Measurements from ENCODE around the gene SGK1.
"Not testable (repeated sequence)": the region's sequence is repeated elsewhere in the genome, so short reads cannot be mapped to it uniquely, and the experiment has no call there.

SGK1 gene

DNA sequence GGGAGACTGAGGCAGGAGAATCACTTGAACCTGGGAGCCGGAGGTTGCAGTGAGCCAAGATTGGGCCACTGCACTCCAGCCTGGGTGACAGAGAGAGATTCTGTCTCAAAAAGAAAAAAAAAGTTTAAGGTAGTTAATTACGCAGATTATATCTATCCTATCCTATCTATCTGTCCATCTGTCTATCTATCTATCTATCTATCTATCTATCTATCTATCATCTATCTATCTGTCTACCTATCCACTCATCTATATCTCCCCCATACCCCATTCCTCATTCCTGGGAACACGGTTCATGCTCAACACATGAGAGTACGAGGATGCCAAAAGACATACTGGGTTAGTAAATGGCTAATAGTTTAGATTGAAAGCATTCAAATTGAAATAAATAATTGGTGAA lies 8.3 kb upstream of the SGK1 start:
- not testable (repeated sequence) for DNase-seq

DNA sequence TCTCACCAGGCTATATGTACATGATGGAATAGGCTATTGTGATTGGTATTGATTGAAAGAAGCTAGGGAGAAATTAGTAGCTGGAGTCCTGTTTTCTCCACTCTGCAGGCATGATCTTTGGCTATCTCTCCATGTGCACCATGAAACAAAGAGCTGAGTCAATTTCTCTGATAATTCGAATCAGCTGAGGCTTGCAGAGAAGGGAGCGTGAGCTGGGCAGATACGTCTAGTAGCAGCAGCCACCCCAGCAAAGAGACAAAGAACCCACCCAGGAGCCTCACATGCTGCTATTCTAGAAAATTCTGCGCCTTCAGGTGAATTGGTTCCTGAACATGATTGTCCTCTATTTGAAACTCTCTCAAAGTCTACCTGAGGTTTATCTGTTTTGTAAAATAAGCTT lies 6.9 kb upstream of the SGK1 start:
- DNase-seq: no peak

GRCh38 chr6:134324141-134324540 lies 6.2 kb upstream of the SGK1 start:
- no peak for DNase-seq

DNA sequence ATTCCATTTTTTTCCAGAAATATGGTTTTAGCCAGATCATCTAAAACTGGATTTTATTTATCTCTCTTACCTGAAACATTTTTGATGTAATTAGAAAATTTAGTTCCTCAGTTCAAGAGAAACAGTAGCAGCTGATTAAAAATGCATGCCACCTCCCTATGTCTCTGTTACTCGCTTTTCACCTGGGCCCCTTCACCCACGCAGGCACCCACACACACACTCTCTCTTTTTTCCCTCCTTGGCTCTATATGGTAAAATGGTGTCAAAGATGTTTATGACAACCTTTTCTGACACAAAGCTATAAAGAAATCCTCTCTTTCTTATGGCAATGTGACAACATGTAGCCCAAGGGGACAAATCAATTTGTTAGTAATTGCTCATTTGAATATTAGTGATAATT lies 5.8 kb upstream of the SGK1 start:
- no peak for DNase-seq

DNA sequence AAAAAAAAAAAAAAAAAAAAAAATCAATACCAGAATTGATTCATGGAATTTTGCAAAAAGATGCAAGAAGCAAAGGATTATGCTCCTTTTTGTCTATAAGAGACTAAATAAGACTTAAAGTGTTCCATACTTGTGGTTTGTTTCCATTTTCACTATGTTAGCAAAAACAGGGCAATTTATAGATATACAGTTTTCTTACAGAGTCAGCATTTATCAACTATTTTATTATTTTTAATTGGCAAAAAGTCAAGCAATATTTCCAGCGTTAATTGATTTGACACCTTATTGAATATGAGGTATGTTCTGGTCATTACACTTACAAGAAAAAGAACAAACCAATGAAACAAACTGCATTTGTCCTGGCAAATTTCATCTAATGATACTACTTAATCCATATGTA lies 5.4 kb upstream of the SGK1 start:
- no peak for DNase-seq

DNA sequence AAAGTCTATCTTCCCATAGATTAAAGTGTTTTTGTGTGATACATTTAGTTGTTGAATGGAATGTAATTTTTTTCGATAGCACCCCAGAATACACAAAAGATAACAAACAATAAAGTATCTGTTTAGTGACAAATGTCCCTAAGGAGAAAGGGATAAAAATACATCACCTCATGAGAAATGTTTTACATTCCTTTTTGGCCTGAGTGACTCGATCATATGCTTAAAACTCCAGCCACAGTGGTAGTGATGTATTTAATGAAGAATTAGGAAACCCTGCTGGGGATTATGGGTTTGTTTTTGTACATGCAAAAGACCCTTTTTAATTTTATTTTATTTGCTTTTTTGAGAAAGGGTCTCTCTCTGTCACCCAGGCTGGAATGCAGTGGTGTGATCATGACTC lies 4.3 kb upstream of the SGK1 start:
- no peak for DNase-seq

DNA sequence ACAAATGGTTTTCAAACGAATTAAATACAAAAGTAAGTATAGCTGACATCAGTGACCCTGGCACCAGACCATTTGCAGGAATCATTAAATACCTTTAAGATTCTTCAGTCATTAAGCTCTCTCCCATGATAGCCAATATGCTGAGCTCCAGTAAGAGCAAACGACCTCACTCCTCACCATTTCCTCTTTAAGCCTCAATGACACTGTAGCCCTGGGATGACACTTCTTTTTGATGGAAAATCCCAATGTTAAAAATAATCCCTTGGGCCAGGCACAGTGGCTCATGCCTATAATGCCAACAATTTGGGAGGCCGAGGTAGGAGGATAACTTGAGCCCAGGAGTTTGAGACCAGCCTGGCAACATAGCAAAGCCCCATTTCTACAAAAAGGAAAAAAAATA lies 3.3 kb upstream of the SGK1 start:
- no peak for DNase-seq

GRCh38 chr6:134319686-134320085 lies 1.8 kb upstream of the SGK1 start:
- not testable (repeated sequence) for DNase-seq

GRCh38 chr6:134318974-134319281 lies 1.0 kb upstream of the SGK1 start:
- no peak for DNase-seq

DNA sequence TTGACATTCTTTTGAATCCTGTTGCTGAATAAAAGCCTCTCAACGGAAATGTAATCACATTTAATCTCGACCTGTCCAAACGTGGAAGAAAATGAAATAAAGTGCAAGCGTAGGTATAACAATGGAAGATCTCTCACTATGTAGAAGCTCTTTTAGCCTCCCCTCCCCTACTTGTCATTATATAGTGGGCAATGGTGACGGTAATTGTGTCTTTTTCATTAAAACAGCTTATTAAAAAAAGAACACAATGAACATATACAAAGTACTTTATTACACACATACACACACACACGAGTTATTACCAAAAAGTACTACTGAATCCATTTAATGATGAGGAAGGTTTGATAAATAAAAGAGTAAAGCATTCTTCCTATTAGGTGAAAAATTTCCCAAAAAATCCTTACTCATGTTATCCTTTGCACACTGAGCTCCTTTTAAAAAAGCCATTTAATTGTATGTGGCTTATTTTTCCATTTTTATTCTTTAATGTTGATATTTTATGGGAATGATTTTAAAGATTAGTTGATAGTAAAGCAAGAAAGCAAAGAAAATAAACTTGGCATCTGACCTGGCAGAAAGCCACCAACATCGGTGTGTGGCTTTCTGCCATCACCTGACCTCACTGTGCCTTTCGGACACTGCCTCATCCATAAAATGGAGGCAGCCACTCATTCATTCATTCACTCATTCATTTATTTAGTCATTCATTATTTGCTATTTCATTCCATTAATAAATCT lies 493 bp upstream of the SGK1 start:
- no peak for DNase-seq

- peak in 1 of 2 experiments; percentile 28 for DNase-seq
Observed at GRCh38 chr6:134316733-134317431, 1.0 kb downstream of the SGK1 start.

DNA sequence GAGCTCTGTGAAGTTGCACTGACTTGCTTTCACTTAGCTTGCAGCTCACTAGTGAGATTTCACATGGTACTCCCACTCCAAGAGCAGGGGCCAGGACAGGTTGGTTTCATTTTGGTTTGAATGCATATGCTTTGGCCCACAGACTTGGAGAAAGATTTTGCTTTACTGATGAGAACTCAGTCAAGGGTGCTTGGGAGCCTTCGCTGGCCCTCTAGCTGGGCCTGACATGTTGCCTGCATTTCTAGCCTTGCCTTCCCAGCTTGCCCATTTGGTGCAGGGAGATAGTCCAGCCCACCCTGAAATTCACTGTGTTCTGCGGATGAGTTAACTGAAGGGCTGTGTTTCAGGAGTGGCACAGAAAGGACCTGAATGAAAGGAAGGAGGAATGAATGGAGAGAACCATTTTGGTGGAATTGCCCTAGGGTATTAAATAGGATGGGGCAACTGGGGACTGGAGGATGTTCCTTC lies 1.9 kb downstream of the SGK1 start:
- DNase-seq: peak in 1 of 2 experiments; percentile 47

DNA sequence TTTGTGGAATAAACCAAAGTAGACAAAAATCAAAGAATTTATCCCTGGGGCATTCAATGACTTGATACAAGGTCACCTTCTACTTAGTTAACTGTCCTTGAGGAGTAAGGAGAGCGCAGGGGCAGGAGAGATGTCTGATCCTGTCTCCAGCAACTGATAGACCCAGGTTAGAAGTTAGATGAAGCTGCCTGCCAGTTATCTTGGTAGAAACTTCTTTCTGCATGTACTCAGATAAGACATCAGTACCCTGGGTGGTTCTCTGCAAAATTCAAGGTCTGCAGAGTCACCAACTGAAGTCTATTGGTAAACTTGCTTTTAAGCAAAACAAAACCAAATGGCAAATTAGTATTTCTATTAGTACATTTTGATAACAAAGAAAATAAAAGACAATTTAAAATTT lies 2.7 kb downstream of the SGK1 start:
- DNase-seq: no peak

GRCh38 chr6:134314006-134314821 lies 3.7 kb downstream of the SGK1 start:
- no peak for DNase-seq

- DNase-seq: no peak
Observed at GRCh38 chr6:134312038-134312660, 5.8 kb downstream of the SGK1 start.

DNA sequence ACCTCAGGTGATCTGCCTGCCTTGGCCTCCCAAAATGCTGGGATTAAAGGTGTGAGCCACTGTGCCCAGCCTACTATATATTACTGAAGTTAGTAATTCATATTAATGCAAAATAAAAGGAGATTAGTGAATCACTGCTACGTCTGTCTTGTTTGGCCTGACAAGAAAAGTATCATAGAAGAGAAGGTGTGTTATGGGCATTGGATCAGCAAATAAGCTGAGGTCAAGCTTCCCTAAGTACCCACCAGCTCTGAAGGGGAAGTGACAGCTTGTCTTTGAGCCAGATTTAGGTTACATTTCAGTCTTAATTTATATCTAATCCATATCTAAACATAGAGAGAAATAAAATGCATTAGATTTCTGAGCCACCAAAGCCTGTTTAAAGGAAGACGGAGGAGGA lies 7.1 kb downstream of the SGK1 start:
- DNase-seq: no peak

DNA sequence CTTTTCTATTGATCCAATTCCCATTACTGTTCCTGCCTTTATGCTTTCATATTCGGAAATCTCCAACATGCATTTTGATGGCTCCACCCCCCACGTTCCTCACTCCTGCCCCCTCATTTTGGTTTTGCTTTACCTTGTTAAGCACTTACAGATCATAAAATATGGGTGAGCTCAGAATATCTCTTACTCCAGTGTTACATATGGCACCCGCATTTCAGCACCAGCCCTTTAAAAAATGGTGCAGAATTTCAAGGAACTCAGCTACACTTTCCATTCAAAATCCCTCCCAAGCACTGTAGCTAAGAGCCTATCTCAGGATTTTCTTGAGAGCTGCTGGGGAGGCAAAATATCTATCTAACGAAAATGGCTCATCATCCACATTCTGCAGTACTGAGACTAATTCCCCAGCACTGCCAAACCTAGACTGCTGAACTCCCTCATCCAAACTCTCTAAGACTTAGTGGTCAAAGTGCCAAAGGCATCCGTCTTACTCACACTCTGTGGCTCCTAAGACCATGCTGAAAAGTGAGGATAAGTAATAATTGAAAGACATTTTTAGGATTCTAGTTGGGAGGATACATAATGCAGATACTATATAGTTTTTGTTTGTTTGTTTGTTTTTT lies 7.8 kb downstream of the SGK1 start:
- no peak for DNase-seq

DNA sequence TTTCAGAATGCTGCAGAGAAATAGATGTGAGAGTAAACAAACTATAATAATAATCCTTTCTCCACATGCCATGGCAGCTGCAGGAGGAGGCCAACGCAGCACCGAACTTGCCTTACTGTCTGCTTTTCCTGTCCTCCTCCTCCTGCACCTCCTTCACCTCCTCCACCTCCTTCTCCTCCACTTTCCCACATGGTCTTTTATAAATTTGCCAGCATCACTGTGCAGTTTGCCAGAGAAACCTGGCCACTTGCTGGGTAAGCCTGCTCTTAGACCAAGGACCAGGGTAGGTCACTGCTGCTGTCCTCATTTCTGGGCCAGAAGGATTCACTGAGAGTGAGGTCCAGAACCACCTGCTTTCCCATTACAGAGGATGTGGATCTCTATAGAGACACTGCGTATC lies 8.7 kb downstream of the SGK1 start:
- DNase-seq: peak; percentile 71 to 87

GRCh38 chr6:134308800-134309199 lies 9.1 kb downstream of the SGK1 start:
- DNase-seq: peak in 1 of 2 experiments; percentile 39

DNA sequence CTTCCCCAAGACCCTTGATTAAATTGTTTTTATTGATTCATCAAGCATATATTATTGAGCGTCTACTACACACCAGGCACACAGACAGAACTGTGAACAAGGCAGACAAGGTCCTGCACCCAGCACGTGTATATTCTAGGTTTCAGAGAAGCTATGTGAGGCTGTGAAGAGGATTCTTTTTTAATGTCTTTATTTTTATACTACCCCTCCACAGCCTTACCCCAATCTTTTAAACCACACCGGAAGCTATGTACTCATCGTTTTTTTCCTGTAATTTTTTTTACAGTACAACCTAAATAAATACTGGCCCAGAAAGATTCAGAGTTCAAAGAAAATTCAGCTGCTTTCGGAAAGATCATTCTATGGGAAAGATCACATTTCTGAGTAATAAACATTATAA lies 10.0 kb downstream of the SGK1 start:
- DNase-seq: no peak

- no peak for DNase-seq
Observed at GRCh38 chr6:134307075-134307474, 10.8 kb downstream of the SGK1 start.

GRCh38 chr6:134304381-134304780 lies 13.5 kb downstream of the SGK1 start:
- DNase-seq: not testable (repeated sequence)

DNA sequence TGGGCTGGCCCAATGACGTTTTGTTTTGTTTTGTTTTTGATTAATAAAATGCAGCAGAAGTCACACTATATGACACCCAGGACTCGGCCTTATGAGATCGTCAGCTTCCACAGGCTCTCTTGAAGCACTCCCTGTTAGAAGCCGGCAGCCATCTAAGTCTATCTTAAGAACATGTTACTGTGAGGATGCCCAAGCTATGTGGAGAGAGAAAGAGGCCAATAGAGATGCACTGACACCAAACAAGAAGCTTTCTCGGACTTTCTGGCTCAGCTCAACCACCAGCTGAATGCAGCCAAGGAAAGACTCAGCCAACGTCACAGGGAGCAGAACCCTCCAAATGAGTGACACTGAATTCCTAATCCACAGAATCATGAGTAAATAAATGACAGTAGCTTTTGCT lies 14.0 kb downstream of the SGK1 start:
- DNase-seq: peak in 1 of 2 experiments; percentile 31
